ENCODE data around the gene U2AF2.
A peak's percentile ranks its signal among the peaks of the same experiment; 100 is the strongest.

DNA sequence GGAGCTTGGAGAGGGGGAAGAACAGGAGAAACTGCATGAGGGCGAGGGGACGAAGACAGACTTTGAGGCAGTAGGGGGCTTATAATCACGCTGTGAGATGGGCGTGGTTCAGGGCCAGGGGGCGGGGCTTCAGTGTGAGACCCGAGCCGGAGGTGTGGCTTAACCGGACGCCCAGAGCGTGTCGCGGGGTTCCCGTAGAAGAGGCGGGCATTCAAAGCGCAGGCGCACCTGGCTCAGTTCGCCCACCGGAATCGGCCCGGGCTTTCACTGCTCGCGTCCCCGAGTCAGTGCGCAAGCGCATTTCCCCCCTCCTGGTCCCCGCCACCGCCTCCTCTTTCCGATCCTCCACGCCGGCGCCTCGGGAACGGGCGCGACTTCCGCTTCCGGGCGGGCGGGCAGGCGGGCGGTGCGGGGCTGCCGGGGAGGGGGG is 49.6 kb upstream of the U2AF2 start:
- TF ChIP-seq, protein P1, sequence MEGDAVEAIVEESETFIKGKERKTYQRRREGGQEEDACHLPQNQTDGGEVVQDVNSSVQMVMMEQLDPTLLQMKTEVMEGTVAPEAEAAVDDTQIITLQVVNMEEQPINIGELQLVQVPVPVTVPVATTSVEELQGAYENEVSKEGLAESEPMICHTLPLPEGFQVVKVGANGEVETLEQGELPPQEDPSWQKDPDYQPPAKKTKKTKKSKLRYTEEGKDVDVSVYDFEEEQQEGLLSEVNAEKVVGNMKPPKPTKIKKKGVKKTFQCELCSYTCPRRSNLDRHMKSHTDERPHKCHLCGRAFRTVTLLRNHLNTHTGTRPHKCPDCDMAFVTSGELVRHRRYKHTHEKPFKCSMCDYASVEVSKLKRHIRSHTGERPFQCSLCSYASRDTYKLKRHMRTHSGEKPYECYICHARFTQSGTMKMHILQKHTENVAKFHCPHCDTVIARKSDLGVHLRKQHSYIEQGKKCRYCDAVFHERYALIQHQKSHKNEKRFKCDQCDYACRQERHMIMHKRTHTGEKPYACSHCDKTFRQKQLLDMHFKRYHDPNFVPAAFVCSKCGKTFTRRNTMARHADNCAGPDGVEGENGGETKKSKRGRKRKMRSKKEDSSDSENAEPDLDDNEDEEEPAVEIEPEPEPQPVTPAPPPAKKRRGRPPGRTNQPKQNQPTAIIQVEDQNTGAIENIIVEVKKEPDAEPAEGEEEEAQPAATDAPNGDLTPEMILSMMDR (IDR thresholded peaks at IDR 0.05): no peak
- peak; percentile 63 to 69 for TF ChIP-seq EP300 (IDR thresholded peaks at IDR 0.05)
